Transverse colon (tissue), 4 donors: Measurements from ENCODE around the gene CLSTN2. TPM values are rescaled to one million over a fixed set of nuclear protein-coding genes. Genes with fewer than 3 reads are reported as not detected.

ENCODE experiments used
- DNase-seq: peaks from one replicate; pipeline ENCODE4 v3.0.0-alpha.2; 2019
- H3K27ac ChIP-seq, 4 donors: fragments of 200-600 bp; sonication (generic); 2 replicates each; pipeline ENCODE4 v1.5.1; 2016 to 2018; ENCODE audit warnings: inconsistent platforms in 4 of 4
- H3K27me3 ChIP-seq: fragments of 200-600 bp; sonication (generic); 2 replicates; pipeline ENCODE4 v1.5.1; 2017; ENCODE audit warnings: inconsistent platforms
- H3K36me3 ChIP-seq, 4 donors: fragments of 200-600 bp; sonication (generic); 2 replicates each; pipeline ENCODE4 v1.5.1; 2017 to 2019; ENCODE audit warnings: inconsistent platforms in 4 of 4
- H3K4me1 ChIP-seq, 4 donors: fragments of 200-600 bp; sonication (generic); 2 replicates each; pipeline ENCODE4 v1.5.1; 2017 to 2020; ENCODE audit warnings: inconsistent platforms in 4 of 4
- H3K4me3 ChIP-seq, 4 donors: fragments of 200-600 bp; sonication (generic); 1 replicate in 1 of 4; 2 replicates in 3 of 4; pipeline versions ENCODE4 v1.5.1 to v1.6.1; 2017 to 2019; ENCODE audit warnings: inconsistent platforms in 4 of 4
- H3K9me3 ChIP-seq, 2 donors: fragments of 200-600 bp; sonication (generic); 2 replicates each; pipeline ENCODE4 v1.5.1; 2017 to 2019; ENCODE audit warnings: inconsistent platforms in 2 of 2
- EP300 ChIP-seq: sonication (generic); formaldehyde crosslinking; IDR thresholded peaks from one replicate; pipeline ENCODE4 v1.6.1; 2017; ENCODE audit warnings: antibody characterized with exemption, low read depth
- POLR2A ChIP-seq: fragments of 450-650 bp; IDR thresholded peaks from one replicate; pipeline ENCODE4 v1.6.1; 2016; ENCODE audit warnings: antibody characterized with exemption, mild to moderate bottlenecking, moderate library complexity
- POLR2AphosphoS5 ChIP-seq, 3 donors: sonication (generic); formaldehyde crosslinking; IDR thresholded peaks; one replicate each; pipeline ENCODE4 v1.6.1; 2016; ENCODE audit warnings: antibody characterized with exemption in 3 of 3
- WGBS, 2 donors: methylation state at CpG; one replicate each; pipeline ENCODE4 v1.1.5; 2018; ENCODE audit warnings: low coverage in 1 of 2; 5-methylcytosine and 5-hydroxymethylcytosine counted together
- in situ Hi-C, 4 donors: fragments of 200-750 bp; cut with MboI; loops; one replicate each; pipeline versions ENCODE4 v1.15.0 to v1.15.1; 2017; ENCODE audit warnings: low sequenced_read_pairs in 3 of 4, low pct_ligation_motif_present in 1 of 4, low pct_unique_long_range_greater_than_20kb in 1 of 4
- intact Hi-C: fragments of 100-400 bp; cut with DNase I; formaldehyde crosslinking; loops from one replicate; pipeline ENCODE4 v1.15.1; 2023; ENCODE audit warnings: low total_unique reads
- total RNA-seq, 4 donors: library from RNA; depleted of rRNA; stranded (reverse); fragments of >200 nt; gene quantifications; one replicate each; pipeline ENCODE4 v1.1.0, GENCODE V29; 2016
- TF ChIP-seq, protein P1 (sequence below), 5 experiments: fragments of 200-600 bp in 3 of 5; fragments of 450-650 bp in 2 of 5; sonication (generic) in 3 of 5; IDR thresholded peaks; 1 replicate in 2 of 5; 2 replicates in 3 of 5; pipeline ENCODE4 v1.5.1; 2016 to 2017; ENCODE audit warnings: antibody characterized with exemption in 5 of 5, inconsistent platforms in 3 of 5, mild to moderate bottlenecking in 2 of 5, moderate library complexity in 1 of 5

CLSTN2 gene
- total RNA-seq, 4 donors from 2014 or later, result 0.60 to 9.0 (median 2.2) TPM

DNA sequence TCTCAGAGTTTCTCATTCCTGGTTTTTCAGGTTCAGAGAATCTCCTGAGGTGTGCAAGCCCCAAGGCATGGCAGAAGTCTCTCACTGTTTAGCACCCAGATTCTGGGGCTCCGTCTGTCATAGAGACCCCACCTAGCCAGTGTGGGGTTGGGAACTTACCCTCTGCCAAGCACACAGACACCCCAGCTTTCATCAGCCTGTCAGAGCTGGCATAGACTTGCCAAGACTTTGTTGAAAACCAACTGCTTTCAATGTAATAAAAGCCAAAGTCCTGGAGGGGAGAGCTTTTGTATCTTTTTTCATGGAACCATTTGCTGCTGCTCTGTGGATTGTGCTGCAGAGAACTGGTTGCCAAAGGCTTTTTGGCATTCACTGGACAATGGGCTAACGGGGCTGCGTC is 401.5 kb downstream of the CLSTN2 start:
- no peak for DNase-seq
- H3K4me1 ChIP-seq, result peaks cover 0 to 4% (median 2%) of the 10 kb centered on the region in 4 donors
- intact Hi-C loops (no loop called here), in situ Hi-C loops (no loop called here)
- no peaks in the 10 kb centered on the region for H3K27me3 ChIP-seq
- TF ChIP-seq, protein P1, sequence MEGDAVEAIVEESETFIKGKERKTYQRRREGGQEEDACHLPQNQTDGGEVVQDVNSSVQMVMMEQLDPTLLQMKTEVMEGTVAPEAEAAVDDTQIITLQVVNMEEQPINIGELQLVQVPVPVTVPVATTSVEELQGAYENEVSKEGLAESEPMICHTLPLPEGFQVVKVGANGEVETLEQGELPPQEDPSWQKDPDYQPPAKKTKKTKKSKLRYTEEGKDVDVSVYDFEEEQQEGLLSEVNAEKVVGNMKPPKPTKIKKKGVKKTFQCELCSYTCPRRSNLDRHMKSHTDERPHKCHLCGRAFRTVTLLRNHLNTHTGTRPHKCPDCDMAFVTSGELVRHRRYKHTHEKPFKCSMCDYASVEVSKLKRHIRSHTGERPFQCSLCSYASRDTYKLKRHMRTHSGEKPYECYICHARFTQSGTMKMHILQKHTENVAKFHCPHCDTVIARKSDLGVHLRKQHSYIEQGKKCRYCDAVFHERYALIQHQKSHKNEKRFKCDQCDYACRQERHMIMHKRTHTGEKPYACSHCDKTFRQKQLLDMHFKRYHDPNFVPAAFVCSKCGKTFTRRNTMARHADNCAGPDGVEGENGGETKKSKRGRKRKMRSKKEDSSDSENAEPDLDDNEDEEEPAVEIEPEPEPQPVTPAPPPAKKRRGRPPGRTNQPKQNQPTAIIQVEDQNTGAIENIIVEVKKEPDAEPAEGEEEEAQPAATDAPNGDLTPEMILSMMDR (IDR thresholded peaks at IDR 0.05), result no peak
- TF ChIP-seq EP300 (no peak), POLR2AphosphoS5 (IDR thresholded peaks at IDR 0.05) (no peak), POLR2A (no peak)
- H3K36me3 ChIP-seq, result no peaks in the 10 kb centered on the region
- no peak overlapping the region for H3K27ac ChIP-seq
- H3K9me3 ChIP-seq, result no peaks in the 10 kb centered on the region
- 44% methylated on average over 3 of the region's 3 CpGs; no CpG with 5 or more reads in 1 of the 2 donors for WGBS, 2 donors
- H3K4me3 ChIP-seq, result no peak overlapping the region

DNA sequence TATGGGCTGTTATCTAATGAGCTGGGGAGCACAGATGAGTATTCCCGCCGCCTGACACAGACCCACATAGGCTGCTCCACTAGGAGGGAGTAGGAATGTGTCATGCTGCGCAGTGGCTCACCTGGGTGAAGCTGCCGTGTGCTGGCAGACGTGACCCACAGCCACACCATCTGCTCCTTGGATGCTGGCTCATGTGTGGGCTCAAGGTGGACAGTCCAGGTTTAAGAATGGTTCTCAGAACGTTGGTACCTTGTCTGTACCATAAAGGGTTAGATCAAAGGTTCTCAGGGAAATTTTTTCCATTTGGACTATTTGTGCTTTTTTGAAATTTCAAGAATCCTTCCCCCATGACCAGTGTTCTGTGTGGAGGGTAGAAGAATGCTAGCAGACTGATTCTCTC is 403.9 kb downstream of the CLSTN2 start:
- Histone ChIP-seq H3K27ac (no peak overlapping the region), H3K4me3 (no peak overlapping the region), H3K4me1 (peaks cover 0 to 7% (median 2%) of the 10 kb centered on the region in 4 donors), H3K36me3 (no peaks in the 10 kb centered on the region), H3K27me3 (no peaks in the 10 kb centered on the region), H3K9me3 (no peaks in the 10 kb centered on the region)
- in situ Hi-C loops, result no loop called here
- TF ChIP-seq POLR2AphosphoS5 (IDR thresholded peaks at IDR 0.05) (no peak), EP300 (no peak), POLR2A (no peak)
- TF ChIP-seq, protein P1 (IDR thresholded peaks at IDR 0.05), result no peak
- DNase-seq, result no peak
- WGBS, 2 donors, result 75 to 85% methylated on average over 3 to 6 of the region's 6 CpGs
- intact Hi-C loops, result no loop called here

DNA sequence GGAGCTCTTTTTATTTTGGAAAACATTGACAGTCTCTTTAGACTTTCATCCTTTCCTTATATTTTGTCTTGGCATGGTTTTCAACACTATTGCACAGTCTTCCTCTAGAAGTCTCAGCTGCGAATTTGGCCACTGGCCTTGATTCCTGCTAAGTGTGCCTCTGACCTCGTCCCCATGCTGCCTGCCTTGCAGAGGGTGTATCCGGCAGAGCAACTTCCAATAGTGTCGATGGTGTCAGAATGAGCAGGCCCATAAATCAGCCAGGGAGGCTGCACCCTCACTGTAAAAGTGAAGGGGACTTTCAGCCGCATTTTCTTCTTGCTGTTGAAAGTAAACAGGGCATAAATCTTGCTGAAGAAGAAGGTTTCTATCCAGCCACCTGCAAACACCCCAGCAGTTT is 406.2 kb downstream of the CLSTN2 start:
- Histone ChIP-seq H3K27ac (no peak overlapping the region), H3K4me3 (no peak overlapping the region), H3K36me3 (no peaks in the 10 kb centered on the region), H3K9me3 (no peaks in the 10 kb centered on the region), H3K4me1 (peaks cover 0 to 7% (median 2%) of the 10 kb centered on the region in 4 donors), H3K27me3 (no peaks in the 10 kb centered on the region)
- TF ChIP-seq POLR2AphosphoS5 (IDR thresholded peaks at IDR 0.05) (no peak), POLR2A (no peak), EP300 (no peak)
- TF ChIP-seq, protein P1 (IDR thresholded peaks at IDR 0.05), result no peak
- DNase-seq, result peak; percentile 50
- in situ Hi-C loops, result no loop called here
- WGBS, 2 donors, result 5 to 19% methylated on average over 3 to 5 of the region's 5 CpGs
- intact Hi-C loops, result no loop called here

DNA sequence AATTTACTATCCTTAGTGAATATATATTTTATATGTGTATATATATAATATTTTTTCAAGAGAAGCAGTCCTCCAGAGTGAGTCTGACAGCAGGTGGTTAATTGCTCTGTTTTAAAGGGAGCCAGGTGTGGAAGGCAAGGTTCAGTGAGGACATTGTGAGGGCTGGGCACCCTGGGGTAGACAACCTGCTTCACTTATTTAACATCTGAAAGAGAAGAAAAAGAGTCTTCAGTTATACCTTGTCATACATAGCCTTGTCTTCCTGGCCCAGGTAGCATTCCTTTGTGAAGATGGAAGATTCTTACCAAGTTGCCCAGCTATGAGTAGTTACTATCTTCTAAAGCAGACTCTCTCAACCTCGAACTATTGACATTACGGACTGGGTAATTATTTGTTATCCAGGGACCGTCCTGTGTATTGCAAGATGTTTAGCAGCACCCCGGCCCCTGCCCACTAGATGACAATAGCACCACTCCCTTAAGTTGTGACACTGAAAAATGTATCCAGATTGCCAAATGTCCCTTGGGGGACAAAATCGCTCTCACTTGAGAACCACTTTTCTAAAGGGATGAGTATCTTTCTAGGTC is 406.9 kb downstream of the CLSTN2 start:
- Histone ChIP-seq H3K9me3 (no peaks in the 10 kb centered on the region), H3K4me1 (peaks cover 0 to 7% (median 2%) of the 10 kb centered on the region in 4 donors), H3K36me3 (no peaks in the 10 kb centered on the region), H3K27ac (no peak overlapping the region), H3K27me3 (no peaks in the 10 kb centered on the region), H3K4me3 (no peak overlapping the region)
- in situ Hi-C loops, result no loop called here
- TF ChIP-seq POLR2A (no peak), POLR2AphosphoS5 (IDR thresholded peaks at IDR 0.05) (no peak), EP300 (no peak)
- TF ChIP-seq, protein P1 (IDR thresholded peaks at IDR 0.05), result no peak
- DNase-seq, result no peak
- intact Hi-C loops, result no loop called here
- 53 to 76% methylated on average over 5 of the region's 5 CpGs for WGBS, 2 donors
